HG03039 (cell line): Measurements from ENCODE around the gene ATP5IF1.
A peak's percentile ranks its signal among the peaks of the same experiment; 100 is the strongest.

Source experiments
- ATAC-seq: cut with Tn5 transposase; IDR thresholded peaks from one replicate; pipeline ENCODE4 v1.9.1; 2021; ENCODE audit warnings: mild to moderate bottlenecking, moderate library complexity; ENCODE audit not compliant: unreplicated experiment

Gene ATP5IF1

DNA sequence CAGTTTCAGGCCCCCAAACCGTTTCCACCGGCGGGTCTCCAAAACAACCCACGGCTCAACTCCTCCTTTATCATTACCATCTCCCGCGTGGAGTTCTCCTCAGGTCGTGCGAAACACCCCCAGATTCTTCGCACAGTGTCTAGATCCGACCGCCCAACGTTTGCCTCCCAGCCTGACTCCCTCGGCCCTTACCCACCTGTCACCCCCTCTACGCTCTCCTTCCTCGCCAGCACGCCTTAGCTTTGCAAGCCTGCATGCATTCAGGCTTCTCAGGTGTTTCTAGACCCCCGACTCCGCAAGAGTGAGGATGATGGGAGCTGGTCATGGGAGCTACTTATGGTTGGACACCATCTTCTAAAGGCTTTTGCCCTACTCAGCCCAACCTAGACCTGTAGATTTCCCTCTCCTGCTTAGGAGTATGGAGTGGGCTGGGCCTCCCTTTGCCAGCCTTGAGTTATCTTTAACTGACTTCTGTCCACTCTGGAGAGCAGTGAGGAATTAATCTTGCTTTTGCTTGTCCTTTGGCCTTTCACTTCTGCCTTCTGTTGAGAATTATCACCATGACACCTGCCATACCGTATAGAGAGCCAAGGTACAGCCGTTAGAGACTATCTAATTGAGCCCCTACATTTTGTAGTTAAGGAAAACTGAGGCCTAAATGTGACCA, 865 bp downstream of the ATP5IF1 start:
- no peak for ATAC-seq

DNA sequence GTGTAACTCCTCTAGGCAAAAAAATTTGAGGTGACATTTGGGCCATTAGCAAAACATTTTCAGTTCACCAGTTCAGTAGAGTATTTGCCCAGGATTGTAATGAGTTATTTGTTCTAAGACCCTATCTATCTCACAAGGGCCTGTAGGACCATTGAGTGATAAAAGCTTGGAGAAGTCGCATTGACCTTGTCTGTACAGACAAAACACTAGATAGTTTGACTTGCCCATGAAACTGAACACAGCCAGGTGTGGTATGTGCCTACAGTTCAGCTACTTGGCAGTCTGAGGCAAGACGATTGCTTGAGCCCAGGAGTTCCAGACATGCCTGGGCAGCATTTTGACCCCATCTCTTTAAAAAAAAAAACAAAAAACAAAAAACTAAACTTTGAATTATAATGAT, 3.1 kb downstream of the ATP5IF1 start:
- ATAC-seq: no peak

DNA sequence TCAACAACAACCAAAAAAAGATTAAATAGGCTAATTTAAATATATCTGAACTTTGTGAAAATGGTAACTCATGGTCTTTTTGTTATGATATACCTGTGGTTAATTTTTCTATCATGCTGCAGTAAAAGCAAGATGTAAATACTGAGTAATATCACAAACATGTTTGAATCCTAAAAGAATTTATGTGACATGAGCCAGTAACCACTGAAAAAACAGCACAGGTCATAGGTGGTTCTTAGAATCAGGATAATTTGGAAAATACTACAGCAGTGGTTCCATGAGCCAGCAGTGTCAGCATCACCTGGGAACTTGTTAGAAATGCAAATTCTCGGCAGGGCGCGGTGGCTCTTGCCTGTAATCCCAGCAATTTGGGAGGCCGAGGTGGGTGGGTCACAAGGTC, 4.1 kb downstream of the ATP5IF1 start:
- ATAC-seq: no peak

GRCh38 chr1:28241638-28242241, 5.8 kb downstream of the ATP5IF1 start:
- ATAC-seq: no peak

- no peak for ATAC-seq
These were observed 7.9 kb downstream of the ATP5IF1 start for GRCh38 chr1:28243685-28244311.

DNA sequence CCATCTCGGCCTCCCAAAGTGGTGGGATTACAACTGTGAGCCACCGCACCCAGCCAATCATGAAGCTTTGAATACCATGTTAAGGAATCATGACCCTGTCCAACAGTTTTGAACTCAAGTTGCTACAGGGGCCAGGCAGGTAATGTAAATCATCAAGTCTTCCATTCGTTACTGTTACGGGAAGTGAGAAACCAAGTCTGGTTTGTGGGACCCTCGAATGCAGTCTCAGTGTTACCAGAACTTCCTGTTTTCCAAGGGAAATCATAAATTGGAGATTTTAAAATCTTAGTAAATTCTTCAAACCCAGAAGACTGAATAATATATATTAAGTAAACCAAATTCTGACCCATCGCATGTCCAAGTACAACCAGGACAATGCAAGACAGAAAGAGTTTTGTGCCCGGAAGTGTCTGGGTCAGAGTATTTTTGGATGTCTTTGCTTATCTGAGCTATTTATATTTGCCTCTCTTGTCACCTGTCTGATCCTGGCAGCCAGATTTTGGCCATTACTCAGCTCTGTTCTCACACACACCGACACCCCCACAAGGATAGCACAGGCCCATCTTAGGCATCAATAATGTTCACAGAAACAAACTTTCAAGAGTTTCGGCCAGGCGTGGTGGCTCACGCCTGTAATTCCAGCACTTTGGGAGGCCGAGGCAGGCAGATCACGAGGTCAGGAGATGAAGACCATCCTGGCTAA, 8.8 kb downstream of the ATP5IF1 start:
- ATAC-seq: no peak

- no peak for ATAC-seq
These were observed 10.5 kb downstream of the ATP5IF1 start for GRCh38 chr1:28246427-28246832.

GRCh38 chr1:28247612-28248272, 11.8 kb downstream of the ATP5IF1 start:
- no peak for ATAC-seq

DNA sequence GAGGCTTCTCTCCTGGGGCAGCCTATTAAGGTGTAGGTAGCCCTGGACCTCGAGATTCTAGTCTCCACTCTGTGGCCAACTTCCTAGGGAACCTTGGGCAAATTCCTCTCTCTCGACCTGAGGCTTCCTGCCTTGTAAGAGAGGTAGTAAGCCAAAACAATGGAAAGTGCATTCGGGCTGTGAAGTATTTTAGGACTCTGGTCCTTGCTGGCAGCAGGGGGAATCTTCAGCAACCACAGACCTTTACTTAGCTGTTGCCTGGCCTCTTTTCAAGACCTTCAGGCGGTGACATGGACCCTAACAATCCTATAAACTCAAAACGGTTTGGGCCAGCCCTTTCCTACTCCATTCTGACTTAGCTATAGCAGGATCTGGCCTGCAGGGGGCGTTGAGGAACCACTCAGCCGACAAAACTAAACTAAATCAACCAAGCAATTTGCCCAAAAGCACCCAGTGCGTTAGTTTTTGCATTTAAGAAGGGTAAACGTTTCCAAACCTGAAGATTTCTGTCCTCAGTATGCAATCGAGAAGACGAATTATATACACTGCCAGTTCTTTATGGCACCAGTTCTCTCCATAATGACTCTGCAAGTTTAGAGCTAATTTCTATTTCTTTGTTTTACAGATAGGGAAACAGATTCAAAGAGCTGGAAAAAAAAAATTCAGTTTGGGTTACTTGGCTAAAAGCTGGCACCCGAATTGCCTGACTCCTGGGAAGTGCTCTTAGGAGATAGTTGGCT, 12.5 kb downstream of the ATP5IF1 start:
- no peak for ATAC-seq

GRCh38 chr1:28249013-28249865, 13.3 kb downstream of the ATP5IF1 start:
- ATAC-seq: no peak

- no peak for ATAC-seq
These were observed 14.0 kb downstream of the ATP5IF1 start for GRCh38 chr1:28249866-28250295.

DNA sequence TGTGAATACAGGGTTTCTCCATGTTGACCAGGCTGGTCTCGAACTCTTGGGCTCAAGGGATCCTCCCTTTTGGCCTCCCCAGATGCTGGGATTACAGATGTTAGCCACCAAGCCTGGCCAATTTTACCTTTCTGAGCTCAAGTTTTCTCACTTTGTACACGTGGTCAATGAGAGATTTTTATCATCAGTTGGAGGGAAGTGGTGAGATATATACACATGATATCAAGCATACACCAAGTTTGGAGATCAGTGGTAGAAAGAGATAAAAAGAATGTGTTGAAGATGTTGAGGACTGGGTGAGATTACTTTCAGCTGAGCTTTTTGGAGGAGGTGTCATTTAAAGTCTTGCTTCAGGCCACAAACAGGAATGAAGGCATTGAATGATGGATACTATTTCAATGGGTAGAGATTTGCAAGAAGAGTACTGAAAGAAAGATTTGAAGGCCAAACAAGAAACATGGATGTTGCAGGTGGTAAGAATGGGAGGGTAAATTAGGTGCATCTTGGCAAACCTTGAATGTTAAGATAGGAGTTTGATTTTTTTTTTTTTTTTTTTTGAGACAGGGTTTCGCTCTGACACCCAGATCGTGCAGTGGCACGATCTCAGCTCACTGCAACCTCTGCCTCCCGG, 20.4 kb downstream of the ATP5IF1 start:
- no peak for ATAC-seq

GRCh38 chr1:28257736-28258135, 21.8 kb downstream of the ATP5IF1 start:
- no peak for ATAC-seq

DNA sequence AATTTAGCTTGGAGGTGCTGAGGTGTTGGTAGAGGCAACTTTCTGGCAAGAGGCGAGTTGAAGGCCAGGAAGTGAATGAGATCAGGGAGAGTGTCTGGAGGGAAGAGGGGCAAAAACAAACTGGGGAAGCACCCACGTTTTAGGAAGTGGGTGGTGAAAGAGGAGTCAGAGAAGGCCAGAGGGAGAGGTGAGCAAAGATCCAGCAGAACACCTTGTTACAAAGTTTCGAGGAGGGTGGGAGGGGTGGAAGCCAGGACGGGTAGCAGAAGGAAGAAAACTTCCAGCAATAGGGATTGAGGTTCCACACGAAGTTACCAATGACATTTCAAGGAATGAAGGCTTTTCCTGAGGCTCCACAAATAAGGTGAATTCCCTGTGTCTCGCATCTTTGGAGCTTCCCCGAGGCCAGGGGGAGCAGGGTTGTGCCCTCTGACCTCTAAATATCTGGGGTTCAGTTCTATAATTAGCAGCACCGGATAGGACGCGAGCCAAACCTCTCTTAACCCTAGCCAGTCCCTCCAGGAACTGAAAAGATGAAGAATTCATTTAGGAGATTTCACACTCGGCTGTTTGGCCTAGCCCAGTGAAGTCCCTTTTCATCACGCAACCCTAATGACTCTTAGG, 22.8 kb downstream of the ATP5IF1 start:
- no peak for ATAC-seq

- peak; percentile 91 for ATAC-seq
These were observed 23.5 kb downstream of the ATP5IF1 start, which contains the start of gene SESN2 for GRCh38 chr1:28259252-28259933. TSS of gene SESN2 (plus strand) at chr1:28259518. CDS start at chr1:28259848, 330 bp downstream.

DNA sequence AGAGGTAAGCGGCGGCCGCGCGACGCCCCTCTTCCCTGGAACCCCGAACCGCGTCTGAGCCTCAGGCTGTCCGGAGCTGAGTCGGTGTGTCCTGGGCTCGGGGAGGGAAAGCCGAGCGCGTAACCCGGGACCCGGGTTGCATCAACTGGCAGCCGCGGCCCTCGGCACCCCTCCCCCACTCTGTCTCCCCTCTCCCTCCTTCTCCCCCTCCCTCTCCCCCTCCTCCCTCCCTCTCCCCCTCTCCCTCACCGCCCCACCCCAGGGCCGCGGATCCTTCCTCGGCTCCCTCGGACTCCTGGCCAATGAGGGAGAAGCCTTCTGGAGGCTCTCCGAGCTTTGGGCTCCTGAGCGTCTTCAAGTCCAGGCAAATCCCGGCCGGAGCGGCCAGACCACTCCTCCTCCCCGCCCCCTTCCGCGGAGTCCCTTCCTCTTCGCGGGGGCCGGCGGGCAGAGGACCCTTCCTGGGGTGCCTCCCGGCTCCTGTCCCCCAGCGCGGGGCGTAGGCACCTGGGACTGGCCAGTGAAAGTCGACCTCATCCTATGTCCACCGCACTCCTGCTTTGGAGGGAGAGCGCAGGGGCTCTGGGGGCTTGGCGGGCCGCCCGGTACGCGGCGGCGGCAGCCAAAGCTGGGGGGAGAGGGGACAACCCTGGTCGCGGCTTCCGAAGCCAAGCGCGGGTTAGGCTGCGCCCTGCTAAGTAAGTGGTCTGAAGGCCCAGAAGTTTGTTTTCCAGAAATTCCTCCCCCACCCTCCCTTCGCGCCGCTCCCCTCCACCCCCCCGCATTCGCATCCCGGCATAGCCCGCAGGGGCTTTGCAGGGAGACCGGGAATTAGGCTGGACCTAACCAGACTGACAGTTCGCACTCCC, 24.2 kb downstream of the ATP5IF1 start:
- no peak for ATAC-seq

DNA sequence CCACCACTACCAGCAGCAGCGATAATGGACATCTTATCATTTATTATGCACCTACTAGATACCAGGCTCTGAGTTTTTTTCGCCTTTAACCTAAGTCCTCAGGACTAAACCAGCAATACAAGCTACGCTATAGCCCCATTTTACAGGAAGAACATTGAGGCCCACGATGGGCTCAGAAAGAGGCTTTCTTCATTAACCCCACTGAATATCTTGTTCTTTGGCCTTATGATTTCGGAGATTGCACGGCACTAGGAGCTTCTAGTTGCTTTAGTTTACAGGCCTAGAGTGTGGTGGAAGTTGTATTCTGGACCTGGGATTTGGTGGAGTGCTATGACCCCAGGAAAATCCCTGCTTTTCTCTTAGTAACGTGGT, 24.9 kb downstream of the ATP5IF1 start:
- ATAC-seq: no peak
